C4-2B (cell line): ENCODE measurements around the gene ARMH4.

Experiments
- H3K27ac ChIP-seq: fragments of 450-650 bp; 2 replicates; pipeline ENCODE4 v1.5.1; 2017
- CTCF ChIP-seq: fragments of 450-650 bp; conservative IDR thresholded peaks from 2 replicates; pipeline ENCODE4 v1.5.1; 2017; ENCODE audit warnings: mild to moderate bottlenecking
- ZFX ChIP-seq: fragments of 450-650 bp; IDR thresholded peaks from 2 replicates; pipeline ENCODE4 v1.6.1; 2017

ARMH4 gene

GRCh38 chr14:57963071-57963470 is 188.9 kb downstream of the ARMH4 start:
- H3K27ac ChIP-seq, result no peak overlapping the region
- no peak for TF ChIP-seq ZFX
- no peak for TF ChIP-seq CTCF

GRCh38 chr14:57962325-57963035 is 189.5 kb downstream of the ARMH4 start:
- H3K27ac ChIP-seq, result no peak overlapping the region
- TF ChIP-seq CTCF (no peak), ZFX (no peak)

- no peak overlapping the region for H3K27ac ChIP-seq
Observed at GRCh38 chr14:57961786-57962060, 190.3 kb downstream of the ARMH4 start.

GRCh38 chr14:57960946-57961785 is 190.8 kb downstream of the ARMH4 start:
- H3K27ac ChIP-seq, result no peak overlapping the region
- TF ChIP-seq CTCF, result no peak
- TF ChIP-seq ZFX, result no peak

More at GRCh38 chr14:57961786-57962060, 190.3 kb downstream of the ARMH4 start:
- no peak for TF ChIP-seq ZFX
- TF ChIP-seq CTCF, result no peak

GRCh38 chr14:57957441-57957840 is 194.6 kb downstream of the ARMH4 start:
- TF ChIP-seq CTCF, result no peak
- no peak for TF ChIP-seq ZFX
- H3K27ac ChIP-seq, result no peak overlapping the region
